HCT116 (cell line): ENCODE measurements around the gene MTSS2. TPM values are rescaled to one million over a fixed set of nuclear protein-coding genes. Genes with fewer than 3 reads are reported as not detected.

Experiments
- ATAC-seq: fragments of 200-7000 bp; cut with Tn5 transposase; 2 replicates; pipeline ENCODE4 v1.9.1; 2020; ENCODE audit warnings: mild to moderate bottlenecking, moderate library complexity
- BruUV-seq: library from RNA; stranded (reverse); fragments of 400-500 nt; replicated peaks from 2 replicates; lab custom pipeline; 2021; lab: Mats Ljungman, UMichigan
- CTCF ChIA-PET: fragments of 300-600 bp; sonication (Branson Sonifier 250); formaldehyde crosslinking; loops from one replicate; lab custom pipeline; 2021; ENCODE audit warnings: antibody characterized with exemption; lab: Charles Lee
- POLR2A ChIA-PET: fragments of 300-600, 350-600 bp; sonication (Branson Sonifier 250); formaldehyde crosslinking; loops from one replicate; lab custom pipeline; 2021; ENCODE audit warnings: antibody characterized with exemption; lab: Charles Lee
- RAD21 ChIA-PET, 2 experiments: fragments of 300-600 bp; sonication (Branson Sonifier 250); formaldehyde crosslinking; loops; one replicate each; lab custom pipeline; 2023; ENCODE audit warnings: low total read pairs in 2 of 2; ENCODE audit not compliant: uncharacterized antibody in 2 of 2, unreplicated experiment in 2 of 2, low non-redundant PET in 1 of 2; lab: Charles Lee
- DNase-seq: peaks from one replicate; pipeline ENCODE4 v3.0.0-alpha.2; 2010; ENCODE audit warnings: low read depth, low spot score
- H2AFZ ChIP-seq: fragments of 200-600 bp; shearing (Covaris generic), sonication (generic); 2 replicates; pipeline ENCODE4 v1.6.1; 2017; ENCODE audit warnings: low read depth, mixed run types, mixed read lengths, antibody characterized with exemption, low read length; ENCODE audit not compliant: poor library complexity, severe bottlenecking
- H3K27ac ChIP-seq: 2 replicates; pipeline ENCODE4 v1.5.1; 2012; ENCODE audit warnings: low read depth, low read length
- H3K27me3 ChIP-seq: fragments of 200-600 bp; sonication (generic); 2 replicates; pipeline ENCODE4 v1.6.1; 2016; ENCODE audit warnings: mixed run types, low read length, mixed read lengths; ENCODE audit not compliant: insufficient read depth
- H3K36me3 ChIP-seq, 2 experiments: fragments of 200-500 bp in 1 of 2; fragments of 200-600 bp in 1 of 2; sonication (Bioruptor generic) in 1 of 2; sonication (generic) in 1 of 2; 2 replicates each; pipeline versions ENCODE4 v1.5.1 to v1.6.1; 2014 to 2016; ENCODE audit warnings: low read length in 2 of 2, inconsistent platforms in 1 of 2, mixed read lengths in 1 of 2, mixed run types in 1 of 2; ENCODE audit not compliant: insufficient read depth in 2 of 2, control insufficient read depth in 1 of 2
- H3K4me1 ChIP-seq, 2 experiments: fragments of 200-600 bp in 1 of 2; sonication (generic) in 1 of 2; 2 replicates each; pipeline versions ENCODE4 v1.5.1 to v1.6.1; 2012 to 2017; ENCODE audit warnings: low read length in 2 of 2, inconsistent platforms in 1 of 2, mild to moderate bottlenecking in 1 of 2, mixed read lengths in 1 of 2, mixed run types in 1 of 2, moderate library complexity in 1 of 2; ENCODE audit not compliant: insufficient read depth in 2 of 2, control insufficient read depth in 1 of 2
- H3K4me2 ChIP-seq: fragments of 200-600 bp; sonication (generic); 2 replicates; pipeline ENCODE4 v1.6.1; 2017; ENCODE audit warnings: mixed run types, low read length, mixed read lengths
- H3K4me3 ChIP-seq, 2 experiments: fragments of 200-600 bp in 1 of 2; sonication (generic) in 1 of 2; replicated peaks in 1 of 2; 2 replicates each; pipeline ENCODE4 v1.5.1; 2011 to 2016; ENCODE audit warnings: low read length in 2 of 2, control low read depth in 1 of 2, low read depth in 1 of 2, mild to moderate bottlenecking in 1 of 2, mixed read lengths in 1 of 2, mixed run types in 1 of 2
- H3K79me2 ChIP-seq: fragments of 200-600 bp; sonication (generic); 2 replicates; pipeline ENCODE4 v1.6.1; 2017; ENCODE audit warnings: mild to moderate bottlenecking, mixed run types, low read length, moderate library complexity, mixed read lengths; ENCODE audit not compliant: insufficient read depth
- H3K9ac ChIP-seq: fragments of 200-600 bp; sonication (generic); 2 replicates; pipeline ENCODE4 v1.6.1; 2016; ENCODE audit warnings: low read length, mixed read lengths
- H3K9me2 ChIP-seq: fragments of 200-600 bp; sonication (generic), shearing (Covaris generic); 2 replicates; pipeline ENCODE4 v1.6.1; 2017; ENCODE audit warnings: mixed run types, mild to moderate bottlenecking, moderate library complexity; ENCODE audit not compliant: insufficient read depth
- H3K9me3 ChIP-seq, 2 experiments: fragments of 200-500 bp in 1 of 2; fragments of 200-600 bp in 1 of 2; sonication (Bioruptor generic) in 1 of 2; sonication (generic) in 1 of 2; 2 replicates each; pipeline ENCODE4 v1.6.1; 2014 to 2017; ENCODE audit warnings: low read length in 2 of 2, mixed read lengths in 2 of 2, inconsistent platforms in 1 of 2, low read depth in 1 of 2, mild to moderate bottlenecking in 1 of 2, mixed run types in 1 of 2, moderate library complexity in 1 of 2; ENCODE audit not compliant: control insufficient read depth in 1 of 2, insufficient read depth in 1 of 2
- H4K20me1 ChIP-seq: fragments of 200-600 bp; sonication (generic), shearing (Covaris generic); 2 replicates; pipeline ENCODE4 v1.6.1; 2017; ENCODE audit warnings: mixed run types, mild to moderate bottlenecking, moderate library complexity; ENCODE audit not compliant: insufficient read depth
- ATF3 ChIP-seq: IDR thresholded peaks from 2 replicates; pipeline ENCODE4 v1.6.1; 2012
- CBX3 ChIP-seq: IDR thresholded peaks from 2 replicates; pipeline ENCODE4 v1.6.1; 2012; ENCODE audit warnings: low read depth
- CEBPB ChIP-seq: IDR thresholded peaks from 2 replicates; pipeline ENCODE4 v1.6.1; 2012; ENCODE audit warnings: low read depth
- CTCF ChIP-seq, 3 experiments: fragments of 200-600 bp in 1 of 3; sonication (generic) in 1 of 3; IDR thresholded peaks in 2 of 3; conservative IDR thresholded peaks in 1 of 3; 2 replicates each; pipeline ENCODE4 v1.5.1; 2012 to 2017; ENCODE audit warnings: low read depth in 2 of 3, low read length in 2 of 3, antibody characterized with exemption in 1 of 3, borderline replicate concordance in 1 of 3, control low read depth in 1 of 3, mild to moderate bottlenecking in 1 of 3, mixed read lengths in 1 of 3, mixed run types in 1 of 3, moderate library complexity in 1 of 3; ENCODE audit not compliant: insufficient read depth in 1 of 3
- ELF1 ChIP-seq: IDR thresholded peaks from 2 replicates; pipeline ENCODE4 v1.6.1; 2012; ENCODE audit warnings: low read depth, borderline replicate concordance
- EZH2 ChIP-seq: fragments of 200-600 bp; sonication (generic); IDR thresholded peaks from 2 replicates; pipeline ENCODE4 v1.6.1; 2017; ENCODE audit warnings: antibody characterized with exemption, mixed run types
- EZH2phosphoT487 ChIP-seq: fragments of 200-600 bp; IDR thresholded peaks from 2 replicates; pipeline ENCODE4 v1.6.1; 2018; ENCODE audit warnings: antibody characterized with exemption, borderline replicate concordance
- JUND ChIP-seq: IDR thresholded peaks from 2 replicates; pipeline ENCODE4 v1.6.1; 2012
- POLR2A ChIP-seq: IDR thresholded peaks from 2 replicates; pipeline ENCODE4 v1.7.0; 2011; ENCODE audit warnings: borderline replicate concordance; ENCODE audit not compliant: insufficient read depth, insufficient read length; ENCODE audit errors: extremely low read depth
- POLR2AphosphoS5 ChIP-seq: IDR thresholded peaks from 2 replicates; pipeline ENCODE4 v1.6.1; 2011; ENCODE audit warnings: mild to moderate bottlenecking, low read depth, low read length, moderate library complexity
- RAD21 ChIP-seq: IDR thresholded peaks from 2 replicates; pipeline ENCODE4 v1.6.1; 2012; ENCODE audit warnings: low read depth, mild to moderate bottlenecking
- REST ChIP-seq: IDR thresholded peaks from 2 replicates; pipeline ENCODE4 v1.6.1; 2012; ENCODE audit warnings: low read depth
- SIN3A ChIP-seq: IDR thresholded peaks from 2 replicates; pipeline ENCODE4 v1.6.1; 2012; ENCODE audit warnings: low read depth
- SP1 ChIP-seq: IDR thresholded peaks from 2 replicates; pipeline ENCODE4 v1.6.1; 2012; ENCODE audit warnings: low read depth
- SRF ChIP-seq: IDR thresholded peaks from 2 replicates; pipeline ENCODE4 v1.6.1; 2012; ENCODE audit warnings: low read depth
- TCF7L2 ChIP-seq: IDR thresholded peaks from 2 replicates; pipeline ENCODE4 v1.7.0; 2011; ENCODE audit warnings: borderline replicate concordance, inconsistent platforms; ENCODE audit not compliant: insufficient read depth, insufficient read length; ENCODE audit errors: extremely low read depth
- YY1 ChIP-seq: IDR thresholded peaks from 2 replicates; pipeline ENCODE4 v1.6.1; 2011; ENCODE audit warnings: low read length, low read depth, moderate library complexity, mild to moderate bottlenecking; ENCODE audit not compliant: insufficient replicate concordance; ENCODE audit errors: extremely low read depth
- ZBTB33 ChIP-seq: IDR thresholded peaks from 2 replicates; pipeline ENCODE4 v1.6.1; 2011; ENCODE audit warnings: mild to moderate bottlenecking, low read length, moderate library complexity; ENCODE audit not compliant: insufficient replicate concordance; ENCODE audit errors: extremely low read depth
- ZFX ChIP-seq: fragments of 450-650 bp; IDR thresholded peaks from 2 replicates; pipeline ENCODE4 v1.6.1; 2017
- ZNF274 ChIP-seq: fragments of 200-500 bp; sonication (Bioruptor generic); IDR thresholded peaks from 2 replicates; pipeline ENCODE4 v1.6.1; 2014; ENCODE audit warnings: mild to moderate bottlenecking, low read depth, low read length, inconsistent platforms
- intact Hi-C: fragments of 100-400 bp; cut with micrococcal nuclease; formaldehyde crosslinking; loops from 2 replicates; pipeline ENCODE4 v1.10.0; 2022
- total RNA-seq: library from RNA; stranded (reverse); gene quantifications from one replicate; pipeline ENCODE4 v1.2.1, GENCODE V29; 2021; ENCODE audit not compliant: unreplicated experiment

The MTSS2 gene
- total RNA-seq, 1 experiment from 2014 or later = 41.8 TPM

- Histone ChIP-seq H3K9me3 (no peaks in the 10 kb centered on the region), H3K9me2 (no peaks in the 10 kb centered on the region), H3K27me3 (no peaks in the 10 kb centered on the region), H3K9ac (no peak overlapping the region), H3K79me2 (no peaks in the 10 kb centered on the region), H3K4me1 (peaks cover 33 to 45% of the 10 kb centered on the region in 2 experiments), H3K4me2 (no peak overlapping the region), H2AFZ (no peak overlapping the region), H3K36me3 (no peaks in the 10 kb centered on the region), H3K27ac (peak overlapping the region; percentile 29; the same call in 1 of the 2 replicates), H4K20me1 (no peaks in the 10 kb centered on the region), H3K4me3 (no peak overlapping the region)
- no TSS peak for BruUV-seq
- DNase-seq = no peak
- ATAC-seq = no peak
- POLR2A ChIA-PET = no interaction called here
- RAD21 ChIA-PET = no interaction called here
- CTCF ChIA-PET = no interaction called here
- no peak for TF ChIP-seq CTCF (IDR thresholded peaks at IDR 0.05 in 2 of 3, conservative IDR thresholded peaks at IDR 0.05 in 1 of 3; ENCODE audit: borderline replicate concordance in 1 of 3, insufficient read depth in 1 of 3, low read depth in 2 of 3, low read length in 2 of 3)
- TF ChIP-seq SRF = no peak
- no peak for TF ChIP-seq CEBPB
- TF ChIP-seq ELF1 = no peak
- no peak for TF ChIP-seq POLR2A
- no peak for TF ChIP-seq EZH2
- TF ChIP-seq TCF7L2 = no peak
- TF ChIP-seq ZNF274 = no peak
- no peak for TF ChIP-seq ZFX
- no peak for TF ChIP-seq REST
- TF ChIP-seq RAD21 = no peak
- TF ChIP-seq YY1 = no peak
- no peak for TF ChIP-seq JUND
- TF ChIP-seq ZBTB33 = no peak
- no peak for TF ChIP-seq EZH2phosphoT487
- TF ChIP-seq CBX3 = no peak
- TF ChIP-seq SP1 = no peak
- no peak for TF ChIP-seq POLR2AphosphoS5
- TF ChIP-seq SIN3A = no peak
- no peak for TF ChIP-seq ATF3
- intact Hi-C loops = no loop called here
Measured at GRCh38 chr16:70708366-70709246, 22.8 kb upstream of the MTSS2 start.
